ENCODE data around the gene MIPEP.

MIPEP gene

DNA sequence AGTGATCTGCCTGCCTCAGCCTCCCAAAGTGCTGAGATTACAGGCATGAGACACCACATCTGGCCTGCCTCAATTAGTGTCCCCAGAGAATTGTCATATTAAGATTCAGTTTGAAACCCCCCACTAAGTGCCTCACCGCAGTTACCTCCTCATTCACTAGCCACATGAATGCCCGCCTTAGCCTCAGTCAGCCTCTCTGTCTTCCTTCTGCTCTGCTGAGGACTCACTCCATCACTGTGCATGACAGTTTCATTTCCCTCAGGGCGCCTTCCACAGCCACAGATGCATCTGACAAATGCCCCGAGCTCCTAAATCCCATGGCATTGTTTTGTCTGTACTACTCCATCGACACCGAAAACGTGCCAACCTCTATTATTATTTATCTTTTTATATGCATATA is 23.3 kb downstream of the MIPEP start:
- Histone ChIP-seq H3K27me3 (ENCODE audit: control insufficient read depth, low read length) (no peaks in the 10 kb centered on the region), H3F3A (ENCODE audit: control insufficient read depth, insufficient read depth) (no peaks in the 10 kb centered on the region), H3K9me3 (ENCODE audit: control insufficient read depth, insufficient read depth, low read length) (no peaks in the 10 kb centered on the region), H3K4me2 (ENCODE audit: low read length) (no peak overlapping the region), H3K27ac (ENCODE audit: low read depth, low read length) (no peak overlapping the region), H3K9me2 (replicated peaks; ENCODE audit: control insufficient read depth, low read length) (no peaks in the 10 kb centered on the region), H3K4me1 (ENCODE audit: control insufficient read depth, low read length) (no peaks in the 10 kb centered on the region), H3K79me2 (ENCODE audit: control insufficient read depth, low read length) (no peaks in the 10 kb centered on the region), H3K36me3 (ENCODE audit: control insufficient read depth, low read length) (no peaks in the 10 kb centered on the region), H4K20me1 (ENCODE audit: control insufficient read depth, insufficient read depth, low read depth, low read length) (no peaks in the 10 kb centered on the region), H3K4me3 (ENCODE audit: low read length) (no peak overlapping the region)
- TF ChIP-seq EZH2phosphoT487 (IDR thresholded peaks at IDR 0.05; ENCODE audit: borderline replicate concordance, low read length) = no peak
- TF ChIP-seq, protein P1, sequence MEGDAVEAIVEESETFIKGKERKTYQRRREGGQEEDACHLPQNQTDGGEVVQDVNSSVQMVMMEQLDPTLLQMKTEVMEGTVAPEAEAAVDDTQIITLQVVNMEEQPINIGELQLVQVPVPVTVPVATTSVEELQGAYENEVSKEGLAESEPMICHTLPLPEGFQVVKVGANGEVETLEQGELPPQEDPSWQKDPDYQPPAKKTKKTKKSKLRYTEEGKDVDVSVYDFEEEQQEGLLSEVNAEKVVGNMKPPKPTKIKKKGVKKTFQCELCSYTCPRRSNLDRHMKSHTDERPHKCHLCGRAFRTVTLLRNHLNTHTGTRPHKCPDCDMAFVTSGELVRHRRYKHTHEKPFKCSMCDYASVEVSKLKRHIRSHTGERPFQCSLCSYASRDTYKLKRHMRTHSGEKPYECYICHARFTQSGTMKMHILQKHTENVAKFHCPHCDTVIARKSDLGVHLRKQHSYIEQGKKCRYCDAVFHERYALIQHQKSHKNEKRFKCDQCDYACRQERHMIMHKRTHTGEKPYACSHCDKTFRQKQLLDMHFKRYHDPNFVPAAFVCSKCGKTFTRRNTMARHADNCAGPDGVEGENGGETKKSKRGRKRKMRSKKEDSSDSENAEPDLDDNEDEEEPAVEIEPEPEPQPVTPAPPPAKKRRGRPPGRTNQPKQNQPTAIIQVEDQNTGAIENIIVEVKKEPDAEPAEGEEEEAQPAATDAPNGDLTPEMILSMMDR (IDR thresholded peaks at IDR 0.05; ENCODE audit: low read depth, low read length, poor library complexity, severe bottlenecking) = no peak

DNA sequence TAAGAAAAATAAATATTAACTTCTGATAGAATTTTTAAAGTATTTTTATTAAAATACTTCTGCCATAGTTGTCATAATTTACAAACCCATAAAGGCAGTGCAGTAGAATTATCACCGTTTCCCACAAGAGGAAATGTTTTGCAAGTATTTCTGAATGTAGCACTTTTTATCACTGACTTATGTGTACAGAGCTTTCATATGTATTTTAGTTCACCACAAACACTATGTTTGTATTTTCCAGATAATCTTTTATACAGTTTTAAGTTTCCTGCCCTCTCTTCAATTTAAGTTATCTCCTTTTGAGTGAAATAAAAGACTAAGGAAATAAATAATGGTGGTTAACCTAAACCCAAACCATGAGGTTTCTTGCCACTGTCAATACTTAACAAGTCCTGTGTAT is 24.2 kb downstream of the MIPEP start:
- Histone ChIP-seq H3K4me3 (ENCODE audit: low read length) (no peak overlapping the region), H3F3A (ENCODE audit: control insufficient read depth, insufficient read depth) (no peaks in the 10 kb centered on the region)

DNA sequence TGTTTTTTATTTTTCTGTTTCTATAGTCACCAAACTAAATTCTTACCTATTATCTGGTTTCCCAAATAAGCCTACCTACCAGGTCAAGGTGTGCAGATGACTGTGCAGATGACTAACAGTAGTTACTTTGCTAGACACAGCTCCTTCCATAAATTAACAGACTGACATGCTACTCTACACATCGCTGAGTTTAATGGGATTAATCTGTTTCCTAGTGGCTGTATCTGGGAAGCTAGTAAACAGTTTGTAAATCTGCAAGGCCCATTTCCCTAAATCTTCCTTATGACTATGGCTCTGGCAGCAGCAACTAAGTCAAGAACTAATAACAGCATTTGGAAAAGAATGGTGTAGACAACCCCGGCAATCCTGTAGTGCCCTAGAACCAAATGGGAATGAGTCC is 27.9 kb downstream of the MIPEP start:
- no peaks in the 10 kb centered on the region for H3K79me2 ChIP-seq (ENCODE audit: control insufficient read depth, low read length)
- no peak overlapping the region for H3K4me2 ChIP-seq (ENCODE audit: low read length)
- no peak overlapping the region for H3K4me3 ChIP-seq (ENCODE audit: low read length)
- H3K27ac ChIP-seq (ENCODE audit: low read depth, low read length) = no peak overlapping the region
- no peaks in the 10 kb centered on the region for H3K9me3 ChIP-seq (ENCODE audit: control insufficient read depth, insufficient read depth, low read length)
- H3K4me1 ChIP-seq (ENCODE audit: control insufficient read depth, low read length) = peaks cover 2% of the 10 kb centered on the region; the same call in 1 of the 2 replicates
- no peak for TF ChIP-seq EZH2phosphoT487 (IDR thresholded peaks at IDR 0.05; ENCODE audit: borderline replicate concordance, low read length)
- TF ChIP-seq, protein P1 (IDR thresholded peaks at IDR 0.05; ENCODE audit: low read depth, low read length, poor library complexity, severe bottlenecking) = no peak
- H3F3A ChIP-seq (ENCODE audit: control insufficient read depth, insufficient read depth) = no peaks in the 10 kb centered on the region
- no peaks in the 10 kb centered on the region for H4K20me1 ChIP-seq (ENCODE audit: control insufficient read depth, insufficient read depth, low read depth, low read length)
- H3K9me2 ChIP-seq (replicated peaks; ENCODE audit: control insufficient read depth, low read length) = no peaks in the 10 kb centered on the region
- no peaks in the 10 kb centered on the region for H3K36me3 ChIP-seq (ENCODE audit: control insufficient read depth, low read length)
- H3K27me3 ChIP-seq (ENCODE audit: control insufficient read depth, low read length) = no peaks in the 10 kb centered on the region

More for the DNA sequence above, 24.2 kb downstream of the MIPEP start:
- Histone ChIP-seq H3K27ac (ENCODE audit: low read depth, low read length) (no peak overlapping the region), H3K9me3 (ENCODE audit: control insufficient read depth, insufficient read depth, low read length) (no peaks in the 10 kb centered on the region), H3K27me3 (ENCODE audit: control insufficient read depth, low read length) (no peaks in the 10 kb centered on the region), H3K4me2 (ENCODE audit: low read length) (no peak overlapping the region), H3K4me1 (ENCODE audit: control insufficient read depth, low read length) (no peaks in the 10 kb centered on the region), H4K20me1 (ENCODE audit: control insufficient read depth, insufficient read depth, low read depth, low read length) (no peaks in the 10 kb centered on the region), H3K9me2 (replicated peaks; ENCODE audit: control insufficient read depth, low read length) (no peaks in the 10 kb centered on the region), H3K79me2 (ENCODE audit: control insufficient read depth, low read length) (no peaks in the 10 kb centered on the region), H3K36me3 (ENCODE audit: control insufficient read depth, low read length) (no peaks in the 10 kb centered on the region)
- TF ChIP-seq, protein P1 (IDR thresholded peaks at IDR 0.05; ENCODE audit: low read depth, low read length, poor library complexity, severe bottlenecking) = no peak
- no peak for TF ChIP-seq EZH2phosphoT487 (IDR thresholded peaks at IDR 0.05; ENCODE audit: borderline replicate concordance, low read length)
